ENCODE results near the gene TSPAN18. TPM values are rescaled to one million over a fixed set of nuclear protein-coding genes. Genes with fewer than 3 reads are reported as not detected.

Gene TSPAN18
- total and polyA plus RNA-seq, 2 donors from 2014 or later: 13.8 to 38.1 TPM

DNA sequence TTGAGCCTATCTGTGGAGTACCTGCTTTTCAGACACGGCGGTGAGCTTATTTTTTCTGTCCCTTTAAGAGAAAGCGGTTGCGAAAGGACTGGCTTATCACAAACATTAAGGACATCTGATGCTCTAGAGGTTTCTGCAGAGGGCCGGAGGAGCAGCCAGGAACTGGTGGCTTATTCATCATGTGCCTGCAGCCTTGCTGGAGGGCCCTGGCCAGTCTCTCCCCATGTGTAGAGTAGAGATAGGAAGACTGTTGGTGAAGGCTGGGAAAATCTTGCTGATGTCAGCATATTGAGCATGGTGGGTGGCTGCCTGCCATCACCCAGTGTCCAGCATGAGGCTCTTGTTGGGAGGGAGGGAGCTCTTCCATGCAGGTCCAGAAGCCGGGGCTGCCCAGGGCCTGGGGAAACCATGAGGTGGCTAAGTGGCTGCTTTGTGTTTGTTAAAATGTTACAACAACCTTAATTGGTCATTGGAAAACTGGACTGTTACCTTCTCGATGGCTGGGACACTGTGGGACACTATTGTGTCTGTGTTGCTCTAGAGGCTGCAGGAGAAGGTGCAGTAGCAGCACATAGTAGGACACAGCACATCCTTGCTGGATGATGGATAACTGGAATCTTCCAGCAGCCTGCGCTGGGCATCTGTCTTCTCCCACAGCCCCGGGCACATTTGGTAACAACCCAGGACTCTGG is 54.3 kb downstream of the TSPAN18 start:
- no peak overlapping the region for H3K4me3 ChIP-seq (ENCODE audit: low read length in 3 of 3)
- no peaks in the 10 kb centered on the region for H3K27me3 ChIP-seq (ENCODE audit: control insufficient read depth, insufficient read depth, low read length)
- peak in 3 of 5 donors; percentile 45 to 51 (median 47) for DNase-seq
- H3K36me3 ChIP-seq (ENCODE audit: control insufficient read depth in 2 of 3, insufficient read depth in 3 of 3, low read length in 3 of 3): no peaks in the 10 kb centered on the region
- no peaks in the 10 kb centered on the region for H3K9me3 ChIP-seq (ENCODE audit: control insufficient read depth in 2 of 3, insufficient read depth in 1 of 3, low read length in 3 of 3)
- H3K9ac ChIP-seq (ENCODE audit: low read length in 3 of 3): no peak overlapping the region
- intact Hi-C loops (cut with DNase I): no loop called here
- TF ChIP-seq, protein P1, sequence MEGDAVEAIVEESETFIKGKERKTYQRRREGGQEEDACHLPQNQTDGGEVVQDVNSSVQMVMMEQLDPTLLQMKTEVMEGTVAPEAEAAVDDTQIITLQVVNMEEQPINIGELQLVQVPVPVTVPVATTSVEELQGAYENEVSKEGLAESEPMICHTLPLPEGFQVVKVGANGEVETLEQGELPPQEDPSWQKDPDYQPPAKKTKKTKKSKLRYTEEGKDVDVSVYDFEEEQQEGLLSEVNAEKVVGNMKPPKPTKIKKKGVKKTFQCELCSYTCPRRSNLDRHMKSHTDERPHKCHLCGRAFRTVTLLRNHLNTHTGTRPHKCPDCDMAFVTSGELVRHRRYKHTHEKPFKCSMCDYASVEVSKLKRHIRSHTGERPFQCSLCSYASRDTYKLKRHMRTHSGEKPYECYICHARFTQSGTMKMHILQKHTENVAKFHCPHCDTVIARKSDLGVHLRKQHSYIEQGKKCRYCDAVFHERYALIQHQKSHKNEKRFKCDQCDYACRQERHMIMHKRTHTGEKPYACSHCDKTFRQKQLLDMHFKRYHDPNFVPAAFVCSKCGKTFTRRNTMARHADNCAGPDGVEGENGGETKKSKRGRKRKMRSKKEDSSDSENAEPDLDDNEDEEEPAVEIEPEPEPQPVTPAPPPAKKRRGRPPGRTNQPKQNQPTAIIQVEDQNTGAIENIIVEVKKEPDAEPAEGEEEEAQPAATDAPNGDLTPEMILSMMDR (IDR thresholded peaks at IDR 0.05; ENCODE audit: borderline replicate concordance, extremely low read depth, insufficient read depth): no peak
- FAIRE-seq: no peak
- no peak overlapping the region for H3K27ac ChIP-seq (ENCODE audit: low read depth in 2 of 2, low read length in 2 of 2)
- no peaks in the 10 kb centered on the region for H3K4me1 ChIP-seq (ENCODE audit: control insufficient read depth in 2 of 3, insufficient read depth in 2 of 3, low read depth in 1 of 3, low read length in 3 of 3)

DNA sequence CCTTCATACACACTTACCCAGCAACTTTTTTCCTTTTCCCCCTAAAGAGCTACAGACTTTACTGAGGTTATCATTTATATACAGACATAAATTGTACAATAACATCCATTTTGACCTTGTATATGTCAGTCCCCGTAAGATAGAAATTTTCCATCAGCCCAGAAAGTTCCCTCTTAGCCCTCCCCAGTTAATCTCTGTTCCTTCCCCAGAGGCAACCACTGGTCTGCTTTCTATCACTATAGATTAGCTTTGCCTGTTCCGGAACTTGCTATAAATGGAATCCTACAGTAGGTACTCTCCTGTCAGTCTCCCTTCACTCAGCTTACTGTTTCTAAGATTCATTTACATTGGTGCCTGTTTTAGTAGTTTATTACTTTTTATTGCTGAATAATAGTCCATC is 54.9 kb downstream of the TSPAN18 start:
- TF ChIP-seq, protein P1 (IDR thresholded peaks at IDR 0.05; ENCODE audit: borderline replicate concordance, extremely low read depth, insufficient read depth): no peak
- no peak overlapping the region for H3K27ac ChIP-seq (ENCODE audit: low read depth in 2 of 2, low read length in 2 of 2)

GRCh38 chr11:44782478-44782877 is 55.7 kb downstream of the TSPAN18 start:
- DNase-seq (no peak), FAIRE-seq (no peak)
- no peak overlapping the region for H3K4me3 ChIP-seq (ENCODE audit: low read length in 3 of 3)
- H3K36me3 ChIP-seq (ENCODE audit: control insufficient read depth in 2 of 3, insufficient read depth in 3 of 3, low read length in 3 of 3): no peaks in the 10 kb centered on the region
- H3K9me3 ChIP-seq (ENCODE audit: control insufficient read depth in 2 of 3, insufficient read depth in 1 of 3, low read length in 3 of 3): no peaks in the 10 kb centered on the region
- no peak overlapping the region for H3K27ac ChIP-seq (ENCODE audit: low read depth in 2 of 2, low read length in 2 of 2)
- no peaks in the 10 kb centered on the region for H3K27me3 ChIP-seq (ENCODE audit: control insufficient read depth, insufficient read depth, low read length)
- H3K4me1 ChIP-seq (ENCODE audit: control insufficient read depth in 2 of 3, insufficient read depth in 2 of 3, low read depth in 1 of 3, low read length in 3 of 3): no peaks in the 10 kb centered on the region
- H3K9ac ChIP-seq (ENCODE audit: low read length in 3 of 3): no peak overlapping the region
- TF ChIP-seq, protein P1 (IDR thresholded peaks at IDR 0.05; ENCODE audit: borderline replicate concordance, extremely low read depth, insufficient read depth): no peak
- intact Hi-C loops (cut with DNase I): no loop called here

More for the DNA sequence above, 54.9 kb downstream of the TSPAN18 start:
- Histone ChIP-seq H3K9me3 (ENCODE audit: control insufficient read depth in 2 of 3, insufficient read depth in 1 of 3, low read length in 3 of 3) (no peaks in the 10 kb centered on the region), H3K36me3 (ENCODE audit: control insufficient read depth in 2 of 3, insufficient read depth in 3 of 3, low read length in 3 of 3) (no peaks in the 10 kb centered on the region), H3K4me1 (ENCODE audit: control insufficient read depth in 2 of 3, insufficient read depth in 2 of 3, low read depth in 1 of 3, low read length in 3 of 3) (no peaks in the 10 kb centered on the region), H3K9ac (ENCODE audit: low read length in 3 of 3) (no peak overlapping the region), H3K4me3 (ENCODE audit: low read length in 3 of 3) (no peak overlapping the region), H3K27me3 (ENCODE audit: control insufficient read depth, insufficient read depth, low read length) (no peaks in the 10 kb centered on the region)
- no peak for FAIRE-seq
- DNase-seq: peak in 1 of 5 donors; percentile 2
- intact Hi-C loops (cut with DNase I): no loop called here

- intact Hi-C loops (cut with DNase I): no loop called here
- Histone ChIP-seq H3K9me3 (ENCODE audit: control insufficient read depth in 2 of 3, insufficient read depth in 1 of 3, low read length in 3 of 3) (no peaks in the 10 kb centered on the region), H3K27me3 (ENCODE audit: control insufficient read depth, insufficient read depth, low read length) (no peaks in the 10 kb centered on the region), H3K27ac (ENCODE audit: low read depth in 2 of 2, low read length in 2 of 2) (no peak overlapping the region), H3K4me3 (ENCODE audit: low read length in 3 of 3) (no peak overlapping the region), H3K4me1 (ENCODE audit: control insufficient read depth in 2 of 3, insufficient read depth in 2 of 3, low read depth in 1 of 3, low read length in 3 of 3) (no peaks in the 10 kb centered on the region), H3K36me3 (ENCODE audit: control insufficient read depth in 2 of 3, insufficient read depth in 3 of 3, low read length in 3 of 3) (no peaks in the 10 kb centered on the region), H3K9ac (ENCODE audit: low read length in 3 of 3) (no peak overlapping the region)
- TF ChIP-seq, protein P1 (IDR thresholded peaks at IDR 0.05; ENCODE audit: borderline replicate concordance, extremely low read depth, insufficient read depth): no peak
- DNase-seq (peak in 4 of 5 donors; percentile 41 to 77 (median 62)), FAIRE-seq (no peak)
These were observed 57.6 kb downstream of the TSPAN18 start for GRCh38 chr11:44784436-44784760.
